Tibial artery (tissue), 4 donors: ENCODE results near the gene CTNNA3.

ENCODE experiments used
- DNase-seq, 2 donors: peaks; one replicate each; pipeline ENCODE4 v3.0.0-alpha.2; 2019
- H3K27ac ChIP-seq, 2 donors: fragments of 200-600 bp; sonication (generic) in 1 of 2; 1 replicate in 1 of 2; 2 replicates in 1 of 2; pipeline ENCODE4 v1.5.1; 2018 to 2019; ENCODE audit warnings: mild to moderate bottlenecking in 1 of 2
- H3K27me3 ChIP-seq, 2 donors: fragments of 200-600 bp; sonication (generic) in 1 of 2; one replicate each; pipeline versions ENCODE4 v1.5.1 to v1.6.0; 2016 to 2019
- H3K36me3 ChIP-seq, 3 donors: fragments of 200-600 bp; sonication (generic) in 2 of 3; one replicate each; pipeline ENCODE4 v1.5.1; 2016 to 2019; ENCODE audit warnings: mild to moderate bottlenecking in 2 of 3
- H3K4me1 ChIP-seq, 4 donors: fragments of 200-600 bp; sonication (generic) in 2 of 4; 1 replicate in 3 of 4; 2 replicates in 1 of 4; pipeline ENCODE4 v1.5.1; 2016 to 2019
- H3K4me3 ChIP-seq, 2 donors: fragments of 200-600 bp; sonication (generic) in 1 of 2; 1 replicate in 1 of 2; 2 replicates in 1 of 2; pipeline ENCODE4 v1.5.1; 2018 to 2019; ENCODE audit warnings: mild to moderate bottlenecking in 2 of 2
- H3K9me3 ChIP-seq, 3 donors: fragments of 200-600 bp; sonication (generic) in 1 of 3; one replicate each; pipeline ENCODE4 v1.5.1; 2016 to 2019
- intact Hi-C: fragments of 100-400 bp; cut with DNase I; formaldehyde crosslinking; loops from one replicate; pipeline ENCODE4 v1.15.0; 2023; ENCODE audit warnings: low total_unique reads
- TF ChIP-seq, protein P1 (sequence below), 2 experiments: fragments of 200-600 bp in 1 of 2; fragments of 450-650 bp in 1 of 2; IDR thresholded peaks; one replicate each; pipeline ENCODE4 v1.5.1; 2017 to 2019; ENCODE audit warnings: antibody characterized with exemption in 2 of 2, mild to moderate bottlenecking in 1 of 2, moderate library complexity in 1 of 2

The CTNNA3 gene

DNA sequence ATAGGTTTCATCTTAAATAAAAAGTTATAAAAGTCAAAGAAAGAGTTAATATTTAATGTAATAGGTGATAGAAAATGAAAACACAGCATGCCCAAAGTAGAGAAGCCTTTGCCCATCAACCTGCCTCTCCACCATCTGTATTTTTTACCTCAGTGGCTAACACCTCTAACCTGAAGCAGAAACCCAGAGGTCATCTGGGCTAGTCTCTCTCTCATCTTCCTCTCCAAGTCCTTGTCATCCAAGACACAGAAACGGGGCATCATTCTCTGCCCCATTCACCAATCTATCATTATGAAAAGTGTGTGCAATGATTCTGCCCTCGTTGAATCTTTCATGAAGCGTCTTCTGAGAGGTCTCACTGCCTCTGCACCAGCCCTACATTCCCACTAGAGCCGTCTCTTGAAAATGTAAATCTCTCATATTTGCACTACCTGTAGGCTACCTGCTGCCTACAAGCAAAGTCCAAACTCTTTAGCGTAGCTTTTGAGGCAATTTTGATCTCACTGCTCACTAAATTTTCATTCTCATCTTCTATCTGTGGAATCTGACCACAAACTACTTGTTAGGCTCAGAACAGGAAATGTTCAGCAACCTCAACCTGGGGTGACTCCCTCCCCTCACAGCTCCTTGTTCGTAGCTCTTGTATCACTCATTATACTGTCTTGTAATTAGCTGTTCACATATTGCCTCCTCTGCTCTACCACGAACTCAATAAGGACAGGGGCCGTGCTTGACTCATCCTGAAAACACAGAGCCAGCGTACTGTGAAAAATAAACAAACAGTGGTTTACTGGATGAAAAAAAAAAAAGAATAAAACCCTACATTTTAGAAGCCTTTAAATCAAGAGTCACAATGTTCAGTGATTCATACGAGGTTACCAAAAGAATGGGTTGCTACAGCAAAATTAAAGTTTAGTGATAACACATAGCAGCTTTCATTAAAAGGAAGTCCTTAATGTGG is 83.1 kb downstream of the CTNNA3 start:
- no peaks in the 10 kb centered on the region for H3K4me1 ChIP-seq
- H3K27ac ChIP-seq, result no peak overlapping the region
- no peak for DNase-seq
- H3K27me3 ChIP-seq, result no peaks in the 10 kb centered on the region
- intact Hi-C loops, result no loop called here
- H3K36me3 ChIP-seq, result no peaks in the 10 kb centered on the region
- TF ChIP-seq, protein P1, sequence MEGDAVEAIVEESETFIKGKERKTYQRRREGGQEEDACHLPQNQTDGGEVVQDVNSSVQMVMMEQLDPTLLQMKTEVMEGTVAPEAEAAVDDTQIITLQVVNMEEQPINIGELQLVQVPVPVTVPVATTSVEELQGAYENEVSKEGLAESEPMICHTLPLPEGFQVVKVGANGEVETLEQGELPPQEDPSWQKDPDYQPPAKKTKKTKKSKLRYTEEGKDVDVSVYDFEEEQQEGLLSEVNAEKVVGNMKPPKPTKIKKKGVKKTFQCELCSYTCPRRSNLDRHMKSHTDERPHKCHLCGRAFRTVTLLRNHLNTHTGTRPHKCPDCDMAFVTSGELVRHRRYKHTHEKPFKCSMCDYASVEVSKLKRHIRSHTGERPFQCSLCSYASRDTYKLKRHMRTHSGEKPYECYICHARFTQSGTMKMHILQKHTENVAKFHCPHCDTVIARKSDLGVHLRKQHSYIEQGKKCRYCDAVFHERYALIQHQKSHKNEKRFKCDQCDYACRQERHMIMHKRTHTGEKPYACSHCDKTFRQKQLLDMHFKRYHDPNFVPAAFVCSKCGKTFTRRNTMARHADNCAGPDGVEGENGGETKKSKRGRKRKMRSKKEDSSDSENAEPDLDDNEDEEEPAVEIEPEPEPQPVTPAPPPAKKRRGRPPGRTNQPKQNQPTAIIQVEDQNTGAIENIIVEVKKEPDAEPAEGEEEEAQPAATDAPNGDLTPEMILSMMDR (IDR thresholded peaks at IDR 0.05), result no peak
- H3K9me3 ChIP-seq, result no peaks in the 10 kb centered on the region
- no peak overlapping the region for H3K4me3 ChIP-seq

DNA sequence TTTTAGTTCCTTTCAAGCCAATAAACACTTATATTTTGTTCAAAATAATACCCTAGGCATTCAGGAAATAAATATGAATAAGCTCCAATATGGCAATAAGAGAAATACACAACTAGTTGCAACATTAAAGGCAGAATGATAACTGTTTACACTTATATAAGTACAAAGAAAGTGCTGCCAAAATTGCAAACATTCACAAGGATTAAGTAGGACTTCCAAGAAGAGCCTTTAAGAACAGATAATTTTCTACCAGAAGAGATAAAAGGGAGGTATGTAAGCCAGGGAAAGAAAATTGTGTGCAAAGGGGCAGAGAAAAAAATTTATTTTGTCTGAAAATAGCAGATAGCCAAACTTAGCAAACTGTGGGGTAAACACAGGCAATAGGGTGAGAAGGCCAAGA is 83.8 kb downstream of the CTNNA3 start:
- Histone ChIP-seq H3K4me1 (no peaks in the 10 kb centered on the region), H3K27ac (no peak overlapping the region), H3K27me3 (no peaks in the 10 kb centered on the region), H3K9me3 (no peaks in the 10 kb centered on the region), H3K4me3 (no peak overlapping the region), H3K36me3 (no peaks in the 10 kb centered on the region)
- no peak for DNase-seq
- intact Hi-C loops, result no loop called here
- TF ChIP-seq, protein P1 (IDR thresholded peaks at IDR 0.05), result no peak

DNA sequence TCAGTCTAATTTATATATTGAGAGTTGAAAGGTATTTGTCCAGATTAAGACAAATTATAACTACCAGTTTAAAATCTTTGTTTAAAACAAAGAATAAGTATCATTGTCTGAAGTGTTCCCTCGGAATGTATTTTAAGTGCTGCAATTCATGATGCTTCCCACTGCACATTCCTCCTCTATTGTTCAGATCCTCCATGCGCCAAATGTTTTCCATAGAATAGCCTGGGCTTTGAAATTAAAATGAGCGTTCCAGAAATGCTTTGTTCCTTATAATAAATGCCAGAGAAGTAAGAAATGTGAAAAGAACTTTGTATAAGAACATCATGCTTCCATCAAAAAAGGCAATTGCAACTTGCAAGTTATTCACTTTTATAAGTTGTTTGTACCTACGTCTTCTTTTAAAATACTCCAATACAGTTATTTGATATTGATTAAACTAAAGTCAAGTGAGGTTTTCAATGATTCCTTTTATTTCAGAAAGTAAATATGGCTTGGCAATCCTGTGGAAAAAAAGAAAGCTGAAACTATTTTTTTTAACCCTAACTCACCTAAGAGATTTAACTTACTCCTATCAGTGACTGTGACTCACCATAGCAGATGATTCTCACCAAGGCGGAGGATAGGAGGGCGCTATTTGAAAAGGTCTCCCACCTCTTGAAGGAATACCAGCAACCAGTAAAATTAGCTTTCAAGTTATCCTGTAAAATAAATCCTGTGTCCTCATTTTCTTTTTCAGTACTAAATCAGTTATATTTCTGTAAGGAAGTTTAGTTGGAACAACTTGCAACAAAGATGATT is 85.8 kb downstream of the CTNNA3 start:
- Histone ChIP-seq H3K9me3 (no peaks in the 10 kb centered on the region), H3K4me1 (peaks cover 0 to 10% (median 0%) of the 10 kb centered on the region in 4 donors), H3K27ac (no peak overlapping the region), H3K27me3 (no peaks in the 10 kb centered on the region), H3K4me3 (no peak overlapping the region), H3K36me3 (no peaks in the 10 kb centered on the region)
- intact Hi-C loops, result no loop called here
- DNase-seq, result no peak
- TF ChIP-seq, protein P1 (IDR thresholded peaks at IDR 0.05), result no peak

DNA sequence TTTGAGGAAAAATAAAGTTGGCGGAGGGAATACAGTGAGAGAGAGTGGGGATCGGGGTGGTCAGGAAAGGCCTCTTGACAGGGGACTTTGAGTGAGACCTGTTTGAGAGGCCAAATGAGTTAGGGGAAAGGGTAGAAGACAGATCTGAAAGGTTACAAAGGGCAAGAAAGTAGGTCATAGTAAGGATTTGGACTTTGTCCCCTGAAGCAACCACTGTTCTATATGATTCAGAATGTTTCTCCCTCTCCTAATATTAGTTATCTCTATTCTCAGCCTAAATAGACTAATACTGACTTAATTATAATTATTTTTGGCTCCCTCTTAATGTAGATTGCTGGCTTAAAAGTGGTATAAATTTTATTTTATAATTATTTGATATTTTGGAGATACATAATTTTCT is 88.0 kb downstream of the CTNNA3 start:
- no peak overlapping the region for H3K27ac ChIP-seq
- intact Hi-C loops, result no loop called here
- no peak for DNase-seq
- peaks cover 0 to 10% (median 0%) of the 10 kb centered on the region in 4 donors for H3K4me1 ChIP-seq
- no peaks in the 10 kb centered on the region for H3K27me3 ChIP-seq
- H3K4me3 ChIP-seq, result no peak overlapping the region
- TF ChIP-seq, protein P1 (IDR thresholded peaks at IDR 0.05), result no peak
- no peaks in the 10 kb centered on the region for H3K36me3 ChIP-seq
- H3K9me3 ChIP-seq, result no peaks in the 10 kb centered on the region

DNA sequence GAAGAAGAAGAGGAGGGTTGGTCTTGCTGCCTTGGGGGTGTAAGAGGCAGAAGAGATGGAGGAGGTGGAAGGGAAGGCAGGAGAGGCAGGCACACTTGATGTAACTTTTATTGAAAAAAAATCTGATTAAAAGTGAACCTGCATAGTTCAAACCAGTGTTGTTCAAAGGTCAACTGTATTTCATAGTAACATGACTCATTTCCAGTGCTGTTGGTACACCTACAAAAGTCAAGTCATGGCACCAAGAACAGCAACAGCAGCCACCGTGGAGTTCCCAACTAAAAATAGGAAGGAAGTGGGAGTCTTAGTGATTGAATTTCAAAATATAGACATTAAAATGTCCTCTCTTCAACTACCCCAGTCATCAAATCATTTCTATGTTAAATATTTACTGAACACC is 88.5 kb downstream of the CTNNA3 start:
- H3K36me3 ChIP-seq, result no peaks in the 10 kb centered on the region
- intact Hi-C loops, result no loop called here
- no peak overlapping the region for H3K4me3 ChIP-seq
- H3K27ac ChIP-seq, result no peak overlapping the region
- H3K27me3 ChIP-seq, result no peaks in the 10 kb centered on the region
- peaks cover 0 to 10% (median 0%) of the 10 kb centered on the region in 4 donors for H3K4me1 ChIP-seq
- TF ChIP-seq, protein P1 (IDR thresholded peaks at IDR 0.05), result no peak
- H3K9me3 ChIP-seq, result no peaks in the 10 kb centered on the region
- DNase-seq, result no peak
